ENCODE measurements around the gene ASTN2.

- no peak for TF ChIP-seq CTCF (IDR thresholded peaks at IDR 0.05; ENCODE audit: low read depth, low read length, poor library complexity, severe bottlenecking)
- TF ChIP-seq EZH2phosphoT487 (IDR thresholded peaks at IDR 0.05; ENCODE audit: borderline replicate concordance, low read length): no peak
Observed at GRCh38 chr9:117187498-117187897, 227.4 kb downstream of the ASTN2 start.

All from DOHH2 (cell line).